GM12892 (cell line): ENCODE results near the gene SFRP4. TPM values are rescaled to one million over a fixed set of nuclear protein-coding genes. Genes with fewer than 3 reads are reported as not detected.
A peak's percentile ranks its signal among the peaks of the same experiment; 100 is the strongest.
"Not testable (repeated sequence)": the region's sequence is repeated elsewhere in the genome, so short reads cannot be mapped to it uniquely, and the experiment has no call there.

Source experiments
- DNase-seq: peaks from one replicate; pipeline ENCODE4 v3.0.0; 2011; ENCODE audit not compliant: insufficient read length
- FAIRE-seq: peaks from 2 replicates; lab custom pipeline; 2011; peaks lifted over from hg19 to GRCh38; lab: Jason Lieb, UNC
- POLR2A ChIP-seq: IDR thresholded peaks from 2 replicates; pipeline ENCODE4 v1.6.1; 2011; ENCODE audit warnings: low read depth, low read length, control low read depth
- POLR2AphosphoS5 ChIP-seq: IDR thresholded peaks from 2 replicates; pipeline ENCODE4 v1.6.1; 2011; ENCODE audit warnings: low read depth, low read length, control low read depth
- TAF1 ChIP-seq: IDR thresholded peaks from 2 replicates; pipeline ENCODE4 v1.6.1; 2011; ENCODE audit warnings: low read depth, mild to moderate bottlenecking, control low read depth, low read length, borderline replicate concordance
- polyA plus RNA-seq: library from polyadenylated mRNA; unstranded; fragments of >200 nt; gene quantifications from one replicate; pipeline ENCODE4 v1.2.1, GENCODE V29; 2012; ENCODE audit warnings: missing spikeins, inconsistent platforms; ENCODE audit not compliant: missing spikeins

SFRP4 gene
- polyA plus RNA-seq: not detected

DNA sequence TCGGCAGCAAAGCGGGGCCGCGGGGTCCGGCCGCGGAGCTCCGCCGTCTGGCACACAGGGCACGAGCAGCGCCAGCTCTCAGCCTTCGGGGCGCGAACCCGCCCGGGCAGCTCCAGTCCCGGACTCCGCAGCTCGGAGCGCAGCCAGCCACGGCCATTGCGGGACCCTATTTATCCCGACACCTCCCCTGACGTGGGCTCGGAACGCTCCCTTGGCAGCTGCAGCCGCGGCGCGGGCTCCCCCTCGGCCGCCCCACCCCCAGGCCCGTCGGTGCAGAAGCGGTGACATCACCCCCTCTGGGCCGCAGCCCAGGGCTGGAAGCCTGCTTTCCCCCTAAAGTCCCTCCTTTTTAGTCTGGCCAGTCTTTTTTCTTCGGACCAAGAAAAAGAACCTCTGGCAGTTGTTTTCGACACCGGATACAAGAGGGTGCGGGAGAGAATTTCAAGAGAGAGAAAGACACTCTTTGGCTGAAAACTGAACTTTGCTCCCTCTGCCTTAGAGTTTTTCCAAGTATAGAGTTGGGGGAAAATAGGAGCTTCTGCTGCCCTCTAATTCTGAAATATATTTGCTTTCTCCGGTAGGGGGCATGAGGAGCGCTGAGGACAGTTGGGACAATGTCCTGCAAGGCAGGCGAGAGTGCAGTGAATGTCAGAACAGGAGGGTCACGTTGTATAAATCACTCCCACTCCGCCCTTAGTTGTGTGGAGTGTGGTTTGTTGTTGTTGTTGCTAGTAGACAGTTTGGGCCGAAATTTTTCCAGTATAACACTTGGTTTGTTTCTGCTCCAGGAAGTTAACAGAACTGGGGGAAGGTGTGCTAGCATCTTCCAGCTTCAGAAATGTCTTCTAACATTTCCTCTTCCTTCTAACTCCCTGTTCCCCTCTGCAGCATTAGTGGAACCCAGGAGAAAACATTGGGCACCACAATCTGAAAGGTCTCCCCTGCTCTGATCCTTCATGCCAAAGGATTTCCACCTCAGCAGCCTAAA lies at the start of gene SFRP4:
Gene SFRP4, minus strand, starts transcription at position 145 of the 988 bp plus-strand sequence. CDS start 280 bp downstream, outside the sequence.
- DNase-seq (no peak), FAIRE-seq (peak; percentile 86)
- TF ChIP-seq POLR2A (no peak), TAF1 (no peak), POLR2AphosphoS5 (no peak)

GRCh38 chr7:37964196-37964595 lies 47.6 kb upstream of the SFRP4 start:
- TF ChIP-seq POLR2A (no peak), POLR2AphosphoS5 (no peak), TAF1 (no peak)
- FAIRE-seq: no peak
- no peak for DNase-seq

DNA sequence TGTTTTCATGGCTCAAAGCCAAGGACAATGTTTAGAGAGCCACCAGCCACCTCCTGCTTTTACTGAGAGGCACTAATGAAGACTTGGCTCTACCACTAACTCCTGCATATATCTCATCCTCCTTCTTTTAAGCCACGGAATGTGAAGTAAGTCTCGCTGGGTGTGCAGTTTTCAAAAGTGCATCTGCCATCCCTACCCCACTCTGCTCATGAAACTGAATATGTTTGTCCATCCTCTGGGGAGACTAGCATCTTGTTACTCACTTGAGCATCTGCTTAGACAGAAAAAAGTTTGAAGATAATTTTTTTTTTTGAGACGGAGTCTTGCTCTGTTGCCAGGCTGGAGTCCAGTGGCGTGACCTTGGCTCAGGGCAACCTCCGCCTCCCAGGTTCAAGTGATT lies 44.6 kb upstream of the SFRP4 start:
- FAIRE-seq: no peak
- DNase-seq: no peak

DNA sequence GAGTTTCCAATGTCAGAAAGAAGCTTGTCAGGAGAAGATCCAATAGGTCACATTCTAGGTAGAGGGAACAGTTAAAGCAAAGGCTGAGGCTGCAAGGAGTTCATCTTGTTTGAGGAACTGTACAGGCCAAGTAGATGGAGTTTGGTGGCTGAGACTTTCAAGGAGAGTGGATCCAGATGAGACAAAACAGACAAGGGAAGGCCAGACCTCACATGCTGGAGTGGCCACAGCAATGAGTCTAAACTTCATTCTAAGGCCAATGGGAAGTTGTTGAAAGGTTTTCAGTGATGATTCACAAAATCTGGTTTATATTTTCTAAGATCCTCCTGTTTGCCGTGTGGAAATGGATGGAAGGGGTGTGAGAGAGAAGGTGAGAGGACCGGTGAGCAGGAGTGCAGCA lies 43.9 kb upstream of the SFRP4 start:
- FAIRE-seq: no peak
- TF ChIP-seq TAF1: no peak
- TF ChIP-seq POLR2AphosphoS5: no peak
- no peak for TF ChIP-seq POLR2A
- DNase-seq: no peak

More for the DNA sequence above, 44.6 kb upstream of the SFRP4 start:
- no peak for TF ChIP-seq POLR2AphosphoS5
- TF ChIP-seq POLR2A: no peak
- TF ChIP-seq TAF1: no peak

DNA sequence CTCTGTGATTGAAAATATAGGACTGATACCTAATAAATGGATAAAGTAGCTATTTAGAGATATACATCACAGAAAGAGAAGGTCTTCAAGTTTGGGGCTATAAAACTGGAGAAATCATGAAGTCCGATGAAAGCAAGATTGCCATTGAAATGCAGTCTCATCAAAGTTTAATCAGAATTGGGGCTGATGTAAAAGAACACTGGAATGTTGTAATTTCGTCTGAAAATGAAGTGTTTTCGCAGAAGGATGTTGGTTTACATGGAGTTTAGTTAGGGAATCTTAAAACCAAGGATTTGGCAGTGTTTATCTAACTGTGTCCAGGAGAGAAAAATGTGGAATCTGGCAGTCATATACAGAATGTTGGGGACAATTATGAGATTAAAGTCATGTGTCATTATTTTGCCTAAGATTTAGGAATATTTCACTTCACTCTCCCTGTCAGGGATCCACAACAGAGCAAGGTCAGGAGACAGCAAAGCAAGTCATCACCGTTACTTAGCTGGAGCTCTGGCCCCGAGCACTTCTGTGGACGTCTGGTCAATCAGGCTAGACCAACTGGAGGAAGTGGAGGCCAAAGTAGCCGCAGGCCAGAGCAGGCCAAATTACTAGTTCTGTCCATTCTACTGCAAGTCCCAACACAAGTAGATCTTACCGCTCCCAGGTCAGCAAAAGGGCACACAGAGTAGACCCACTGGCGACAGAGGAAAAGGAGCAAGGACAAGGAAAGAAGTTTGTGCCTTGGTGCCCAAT lies 40.8 kb upstream of the SFRP4 start:
- TF ChIP-seq TAF1 (no peak), POLR2A (no peak), POLR2AphosphoS5 (no peak)
- FAIRE-seq: no peak

GRCh38 chr7:37956791-37957190 lies 40.2 kb upstream of the SFRP4 start:
- no peak for FAIRE-seq
- TF ChIP-seq TAF1 (no peak), POLR2AphosphoS5 (no peak), POLR2A (no peak)

More for the DNA sequence above, 40.8 kb upstream of the SFRP4 start:
- DNase-seq: no peak

GRCh38 chr7:37954217-37954616 lies 37.6 kb upstream of the SFRP4 start:
- DNase-seq, FAIRE-seq: not testable (repeated sequence)

More at GRCh38 chr7:37956791-37957190, 40.2 kb upstream of the SFRP4 start:
- no peak for DNase-seq

- DNase-seq (no peak), FAIRE-seq (no peak)
- TF ChIP-seq POLR2AphosphoS5: no peak
- TF ChIP-seq TAF1: no peak
- TF ChIP-seq POLR2A: no peak
Measured at GRCh38 chr7:37952240-37952639, 35.6 kb upstream of the SFRP4 start.

DNA sequence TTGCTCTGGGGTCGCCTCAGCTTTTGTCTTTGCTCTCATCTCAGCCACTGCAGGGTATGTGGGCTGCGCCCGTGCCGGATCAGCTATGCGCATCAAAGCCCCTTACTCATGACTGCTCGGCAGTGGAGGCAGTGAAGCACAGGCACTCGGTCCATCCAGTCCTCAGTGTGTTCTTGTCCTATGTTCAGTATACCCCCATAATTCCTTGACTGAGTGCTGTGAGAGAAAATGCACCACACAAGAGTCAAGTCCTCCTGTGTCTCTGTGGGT lies 31.3 kb upstream of the SFRP4 start:
- TF ChIP-seq POLR2A (no peak), POLR2AphosphoS5 (no peak), TAF1 (no peak)
- DNase-seq (no peak), FAIRE-seq (no peak)

GRCh38 chr7:37947138-37947940 lies 30.7 kb upstream of the SFRP4 start:
- FAIRE-seq (peak; percentile 54), DNase-seq (no peak)

DNA sequence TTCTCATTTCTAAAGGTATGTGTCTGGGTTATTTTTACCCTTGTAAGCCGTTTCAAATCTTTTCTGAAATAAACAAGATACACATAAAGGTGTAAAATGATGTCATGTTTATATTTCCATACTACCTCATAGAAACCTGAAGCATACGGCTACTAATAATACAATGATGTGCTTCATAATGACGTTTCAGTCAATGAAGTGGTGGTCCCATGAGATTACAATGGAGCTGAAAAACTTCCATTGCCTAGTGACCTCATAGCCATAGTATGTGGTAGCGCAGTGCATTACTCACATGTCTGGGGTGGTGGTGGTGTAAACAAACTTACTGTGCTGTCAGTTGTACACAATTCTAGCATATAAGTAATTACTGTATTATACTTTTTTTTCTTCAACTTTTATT lies 28.7 kb upstream of the SFRP4 start:
- DNase-seq (no peak), FAIRE-seq (no peak)
- TF ChIP-seq POLR2A (no peak), POLR2AphosphoS5 (no peak), TAF1 (no peak)

More at GRCh38 chr7:37947138-37947940, 30.7 kb upstream of the SFRP4 start:
- TF ChIP-seq TAF1 (no peak), POLR2A (no peak), POLR2AphosphoS5 (no peak)
